Daoy (cell line): ENCODE measurements around the gene AKT1S1. TPM values are rescaled to one million over a fixed set of nuclear protein-coding genes. Genes with fewer than 3 reads are reported as not detected.
A peak's percentile ranks its signal among the peaks of the same experiment; 100 is the strongest.

Source experiments
- DNase-seq: peaks from one replicate; pipeline ENCODE4 v3.0.0-alpha.2; 2015; ENCODE audit warnings: low read depth
- total RNA-seq: library from RNA; depleted of rRNA; stranded (reverse); fragments of >200 nt; shearing (Covaris generic); gene quantifications from 2 replicates; pipeline ENCODE4 v1.2.3, GENCODE V29; 2014

AKT1S1 gene
- total RNA-seq, 1 experiment from 2014 or later, result 10.5 TPM

- no peak for DNase-seq
Observed at GRCh38 chr19:49869009-49869483, 8.1 kb downstream of the AKT1S1 start.

DNA sequence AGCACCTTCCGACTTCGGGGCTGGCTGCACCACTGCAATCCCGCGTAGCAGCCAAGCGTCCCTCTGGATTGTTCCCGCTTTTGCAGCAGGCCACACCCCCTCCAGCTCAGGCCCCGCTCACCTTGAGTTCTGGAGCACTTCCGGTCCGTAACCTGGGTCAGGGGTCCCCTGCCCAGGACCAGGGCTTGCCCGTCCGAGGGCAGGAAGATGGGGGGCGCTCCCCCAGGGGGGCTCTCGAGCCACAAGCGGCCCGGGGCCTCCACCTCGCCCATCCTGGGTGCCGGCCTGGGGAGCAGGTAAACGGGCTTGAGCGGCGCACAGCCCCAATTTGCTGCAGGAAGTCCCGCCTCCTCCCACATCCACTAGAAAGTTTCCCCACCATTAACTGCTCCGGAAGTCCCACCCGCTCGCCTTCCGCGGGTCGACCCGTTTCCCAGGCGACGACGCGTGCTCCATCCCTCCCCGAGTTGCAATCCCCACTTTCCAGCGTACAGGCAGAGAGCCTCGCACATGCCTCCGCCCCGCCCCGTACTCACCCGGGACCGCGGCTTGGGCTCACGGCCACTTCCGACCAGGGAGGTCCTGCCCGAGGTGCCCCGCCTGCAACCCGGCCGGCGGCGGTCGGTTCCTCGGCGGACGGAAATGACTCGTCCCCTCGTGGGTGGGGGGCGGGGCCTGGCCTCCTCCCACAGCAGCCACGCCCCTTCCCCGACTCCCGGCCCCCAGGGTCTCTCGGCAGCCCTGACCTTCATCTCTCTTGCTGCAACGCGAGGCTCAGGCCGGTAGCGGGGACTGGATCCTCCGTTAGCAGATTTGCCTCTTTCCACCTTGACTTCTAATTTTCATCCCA is 10.0 kb downstream of the AKT1S1 start, which contains the start of gene PNKP:
Gene PNKP (minus strand): TSS at position 644 of the 850 bp plus-strand sequence. CDS start 372 bp downstream, at position 272.
- peak; percentile 97 for DNase-seq

- no peak for DNase-seq
Observed at GRCh38 chr19:49864890-49865289, 12.3 kb downstream of the AKT1S1 start.

DNA sequence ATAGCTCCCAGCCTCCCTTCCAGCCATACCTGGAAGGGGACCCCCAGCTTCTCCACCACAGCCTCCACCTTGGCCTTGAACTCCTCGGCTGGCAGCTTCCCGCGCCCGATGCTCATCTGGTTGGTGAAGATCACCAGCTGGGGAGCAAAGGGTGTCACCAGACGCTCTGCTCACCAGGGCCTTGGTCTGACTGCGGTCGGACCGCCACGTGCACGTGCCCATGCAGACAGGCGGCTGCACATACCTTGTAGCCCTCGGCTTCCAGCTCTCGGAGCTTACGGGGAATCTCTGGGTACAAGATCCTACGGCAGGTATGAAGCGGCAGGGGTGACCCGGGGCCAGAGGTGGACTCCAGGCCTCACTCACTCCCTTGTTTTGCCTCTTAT is 13.2 kb downstream of the AKT1S1 start:
- DNase-seq, result no peak

- DNase-seq, result no peak
Observed at GRCh38 chr19:49863254-49863934, 13.8 kb downstream of the AKT1S1 start.

GRCh38 chr19:49862391-49863253 is 14.5 kb downstream of the AKT1S1 start:
- no peak for DNase-seq

DNA sequence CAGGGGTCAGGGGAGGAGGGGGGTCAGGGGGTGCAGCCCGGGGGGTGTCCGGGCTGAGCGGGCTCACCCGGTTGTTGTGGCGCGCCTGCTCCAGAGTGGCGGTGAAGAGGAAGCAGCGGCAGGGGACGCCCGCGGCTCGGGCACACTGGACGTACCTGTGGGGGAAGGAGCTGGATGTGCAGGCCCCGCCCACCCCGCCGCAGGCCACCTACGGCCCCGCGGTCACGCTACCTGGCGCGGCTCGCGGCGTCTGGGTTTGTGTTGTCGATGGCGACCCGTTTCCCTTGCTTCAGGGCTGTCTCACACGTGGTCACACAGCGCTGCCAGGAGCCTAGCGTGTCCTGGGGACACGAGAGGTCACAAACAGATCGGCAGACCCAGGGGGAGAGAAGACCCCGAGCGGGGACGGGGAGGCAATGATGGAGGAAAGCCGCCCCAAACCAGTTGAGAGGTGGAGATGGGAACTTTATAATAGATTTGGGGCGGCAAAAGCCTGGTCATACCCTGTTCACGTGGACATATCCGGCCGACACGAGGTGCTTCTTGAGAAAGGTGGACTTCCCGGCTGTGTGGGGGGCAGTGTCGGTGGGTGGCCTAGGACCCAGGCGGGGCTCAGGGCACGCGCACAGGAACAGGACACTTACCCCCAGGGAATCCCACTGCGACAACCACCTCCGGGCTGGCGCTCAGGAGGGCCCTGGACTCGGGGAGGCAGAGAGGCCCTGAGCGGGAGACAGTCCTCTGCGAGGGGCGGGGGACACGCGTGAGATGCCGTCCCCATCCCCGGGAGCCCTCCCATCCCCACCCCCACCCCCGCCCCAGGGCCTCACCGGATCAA is 15.4 kb downstream of the AKT1S1 start:
- no peak for DNase-seq

DNA sequence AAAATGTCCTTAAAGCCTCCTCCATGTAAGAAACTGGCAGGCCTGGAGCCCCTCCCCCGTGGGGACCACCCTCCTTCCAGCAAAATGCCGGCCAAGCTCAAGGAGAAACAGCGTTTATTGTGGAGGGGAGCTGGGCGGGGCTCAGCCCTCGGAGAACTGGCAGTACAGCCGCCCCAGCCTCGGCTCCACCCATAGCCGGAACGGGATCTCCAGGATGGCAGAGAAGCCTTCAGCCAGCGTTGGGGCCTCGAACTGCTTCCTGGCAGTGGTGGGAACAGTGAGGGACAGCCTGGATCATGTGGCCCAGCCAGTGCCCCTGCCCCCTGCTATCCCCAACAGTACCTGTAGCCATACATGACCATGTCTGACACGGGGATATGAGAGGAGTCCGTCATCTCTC is 16.0 kb downstream of the AKT1S1 start:
- no peak for DNase-seq

GRCh38 chr19:49860336-49861102 is 16.6 kb downstream of the AKT1S1 start:
- DNase-seq, result no peak

- no peak for DNase-seq
Observed at GRCh38 chr19:49859682-49860335, 17.3 kb downstream of the AKT1S1 start.

GRCh38 chr19:49858088-49858985 is 18.8 kb downstream of the AKT1S1 start:
- DNase-seq, result peak; percentile 56

DNA sequence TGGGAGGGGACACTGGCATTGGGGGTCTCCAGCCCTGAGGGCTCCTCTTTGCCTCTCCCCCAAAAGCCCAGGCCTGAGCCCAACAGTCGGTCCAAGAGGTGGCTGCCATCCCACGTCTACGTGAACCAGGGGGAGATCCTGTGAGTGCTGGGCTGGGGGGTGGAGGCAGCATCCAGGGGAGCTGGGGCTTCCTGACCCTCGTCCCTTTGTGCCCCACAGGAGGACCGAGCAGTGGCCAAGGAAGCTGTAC is 19.4 kb downstream of the AKT1S1 start:
- no peak for DNase-seq

- no peak for DNase-seq
Observed at GRCh38 chr19:49857061-49857837, 19.9 kb downstream of the AKT1S1 start.

GRCh38 chr19:49856574-49857021 is 20.6 kb downstream of the AKT1S1 start:
- no peak for DNase-seq

GRCh38 chr19:49855676-49856573 is 21.2 kb downstream of the AKT1S1 start:
- DNase-seq, result no peak

- DNase-seq, result no peak
Observed at GRCh38 chr19:49855277-49855675, 21.9 kb downstream of the AKT1S1 start.
